ENCODE data around the gene PHF21B.
A peak's percentile ranks its signal among the peaks of the same experiment; 100 is the strongest.

PHF21B gene

GRCh38 chr22:45014654-45015053 is 4.8 kb upstream of the PHF21B start:
- Histone ChIP-seq H3K27ac (no peak overlapping the region), H3K4me3 (ENCODE audit: low read depth in 1 of 2, low read length in 1 of 2) (no peak overlapping the region), H3K9me3 (no peaks in the 10 kb centered on the region), H3K27me3 (peaks cover 80% of the 10 kb centered on the region), H3K4me1 (ENCODE audit: control insufficient read depth in 1 of 2, insufficient read depth in 1 of 2, low read depth in 1 of 2, low read length in 1 of 2) (peaks cover 0 to 3% of the 10 kb centered on the region in 2 experiments), H3K36me3 (no peaks in the 10 kb centered on the region)
- no peak for TF ChIP-seq CTCF (IDR thresholded peaks at IDR 0.05)

GRCh38 chr22:45013138-45013537 is 3.3 kb upstream of the PHF21B start:
- H3K36me3 ChIP-seq = no peaks in the 10 kb centered on the region
- peaks cover 86% of the 10 kb centered on the region for H3K27me3 ChIP-seq

GRCh38 chr22:45010532-45010900 is 711 bp upstream of the PHF21B start:
- peaks cover 0 to 16% of the 10 kb centered on the region in 2 experiments for H3K4me1 ChIP-seq (ENCODE audit: control insufficient read depth in 1 of 2, insufficient read depth in 1 of 2, low read depth in 1 of 2, low read length in 1 of 2)
- no peak for TF ChIP-seq CTCF (IDR thresholded peaks at IDR 0.05)
- no peak overlapping the region for H3K27ac ChIP-seq

More at GRCh38 chr22:45013138-45013537, 3.3 kb upstream of the PHF21B start:
- Histone ChIP-seq H3K4me3 (ENCODE audit: low read depth in 1 of 2, low read length in 1 of 2) (no peak overlapping the region), H3K27ac (no peak overlapping the region), H3K4me1 (ENCODE audit: control insufficient read depth in 1 of 2, insufficient read depth in 1 of 2, low read depth in 1 of 2, low read length in 1 of 2) (peaks cover 0 to 10% of the 10 kb centered on the region in 2 experiments), H3K9me3 (no peaks in the 10 kb centered on the region)
- TF ChIP-seq CTCF (IDR thresholded peaks at IDR 0.05) = no peak

GRCh38 chr22:45008751-45009605 is 827 bp downstream of the PHF21B start:
- H3K27ac ChIP-seq = no peak overlapping the region
- peaks cover 97% of the 10 kb centered on the region for H3K27me3 ChIP-seq
- H3K36me3 ChIP-seq = no peaks in the 10 kb centered on the region
- H3K4me1 ChIP-seq (ENCODE audit: control insufficient read depth in 1 of 2, insufficient read depth in 1 of 2, low read depth in 1 of 2, low read length in 1 of 2) = peaks cover 0 to 16% of the 10 kb centered on the region in 2 experiments
- no peak for TF ChIP-seq CTCF (IDR thresholded peaks at IDR 0.05)
- H3K9me3 ChIP-seq = no peaks in the 10 kb centered on the region
- no peak overlapping the region for H3K4me3 ChIP-seq (ENCODE audit: low read depth in 1 of 2, low read length in 1 of 2)

More at GRCh38 chr22:45010532-45010900, 711 bp upstream of the PHF21B start:
- Histone ChIP-seq H3K9me3 (no peaks in the 10 kb centered on the region), H3K36me3 (no peaks in the 10 kb centered on the region), H3K4me3 (ENCODE audit: low read depth in 1 of 2, low read length in 1 of 2) (no peak overlapping the region), H3K27me3 (peaks cover 96% of the 10 kb centered on the region)

- Histone ChIP-seq H3K27me3 (peaks cover 99% of the 10 kb centered on the region), H3K9me3 (no peaks in the 10 kb centered on the region), H3K4me1 (ENCODE audit: control insufficient read depth in 1 of 2, insufficient read depth in 1 of 2, low read depth in 1 of 2, low read length in 1 of 2) (peaks cover 0 to 16% of the 10 kb centered on the region in 2 experiments), H3K4me3 (ENCODE audit: low read depth in 1 of 2, low read length in 1 of 2) (peak overlapping the region in 1 of 2 experiments; percentile 18), H3K36me3 (no peaks in the 10 kb centered on the region), H3K27ac (no peak overlapping the region)
- no peak for TF ChIP-seq CTCF (IDR thresholded peaks at IDR 0.05)
Measured at GRCh38 chr22:45008186-45008681, 1.6 kb downstream of the PHF21B start.
